HG03025 (cell line): ENCODE data around the gene DNM3.
"Not testable (repeated sequence)": the region's sequence is repeated elsewhere in the genome, so short reads cannot be mapped to it uniquely, and the experiment has no call there.

Experiments used
- ATAC-seq: cut with Tn5 transposase; IDR thresholded peaks from one replicate; pipeline ENCODE4 v1.9.1; 2021; ENCODE audit warnings: mild to moderate bottlenecking, moderate library complexity; ENCODE audit not compliant: unreplicated experiment, low FRiP score

The DNM3 gene

GRCh38 chr1:171841050-171841910 lies at the start of gene DNM3:
Gene DNM3 (plus strand): TSS chr1:171841498. CDS start chr1:171841657, 159 bp downstream.
- peak; percentile 80 for ATAC-seq

GRCh38 chr1:171792656-171793369 lies 48.5 kb upstream of the DNM3 start:
- ATAC-seq = no peak

- ATAC-seq = no peak
Measured at GRCh38 chr1:171793636-171794035, 47.7 kb upstream of the DNM3 start.

- ATAC-seq = no peak
Measured at GRCh38 chr1:171794085-171794484, 47.2 kb upstream of the DNM3 start.

- no peak for ATAC-seq
Measured at GRCh38 chr1:171796592-171796991, 44.7 kb upstream of the DNM3 start.

GRCh38 chr1:171798311-171798710 lies 43.0 kb upstream of the DNM3 start:
- no peak for ATAC-seq

GRCh38 chr1:171798765-171799164 lies 42.5 kb upstream of the DNM3 start:
- ATAC-seq = no peak

GRCh38 chr1:171799166-171799565 lies 42.1 kb upstream of the DNM3 start:
- ATAC-seq = no peak

- ATAC-seq = not testable (repeated sequence)
Measured at GRCh38 chr1:171799698-171800097, 41.6 kb upstream of the DNM3 start.

- no peak for ATAC-seq
Measured at GRCh38 chr1:171800342-171800741, 41.0 kb upstream of the DNM3 start.

GRCh38 chr1:171800851-171801250 lies 40.4 kb upstream of the DNM3 start:
- no peak for ATAC-seq

GRCh38 chr1:171801487-171801891 lies 39.8 kb upstream of the DNM3 start:
- no peak for ATAC-seq

- no peak for ATAC-seq
Measured at GRCh38 chr1:171802207-171802606, 39.1 kb upstream of the DNM3 start.

GRCh38 chr1:171803045-171803444 lies 38.3 kb upstream of the DNM3 start:
- ATAC-seq = no peak

- ATAC-seq = no peak
Measured at GRCh38 chr1:171803461-171804022, 37.8 kb upstream of the DNM3 start.

GRCh38 chr1:171805395-171806115 lies 35.7 kb upstream of the DNM3 start:
- ATAC-seq = peak; percentile 71

- no peak for ATAC-seq
Measured at GRCh38 chr1:171807556-171807955, 33.7 kb upstream of the DNM3 start.

- ATAC-seq = no peak
Measured at GRCh38 chr1:171809834-171810233, 31.5 kb upstream of the DNM3 start.

- ATAC-seq = no peak
Measured at GRCh38 chr1:171811672-171812071, 29.6 kb upstream of the DNM3 start.

GRCh38 chr1:171814692-171815091 lies 26.6 kb upstream of the DNM3 start:
- no peak for ATAC-seq
